BE2C (cell line): ENCODE data around the gene WDR37.

Source experiments
- DNase-seq: peaks from one replicate; pipeline ENCODE4 v3.0.0-alpha.2; 2020
- H3K27me3 ChIP-seq: fragments of 250-450 bp; sonication (Bioruptor Pico); 2 replicates; pipeline ENCODE4 v1.5.1; 2020; ENCODE audit warnings: mild to moderate bottlenecking
- H3K36me3 ChIP-seq: fragments of 250-450 bp; sonication (Bioruptor Pico); 2 replicates; pipeline ENCODE4 v1.5.1; 2020; ENCODE audit warnings: mild to moderate bottlenecking
- H3K4me1 ChIP-seq: fragments of 250-450 bp; sonication (Bioruptor Pico); 2 replicates; pipeline ENCODE4 v1.5.1; 2020
- H3K4me3 ChIP-seq: 2 replicates; pipeline ENCODE4 v1.5.1; 2011; ENCODE audit warnings: low read depth, low read length
- H3K9me3 ChIP-seq: fragments of 250-450 bp; sonication (Bioruptor Pico); 2 replicates; pipeline ENCODE4 v1.5.1; 2020
- TF ChIP-seq, protein P1 (sequence below): IDR thresholded peaks from 2 replicates; pipeline ENCODE4 v1.5.1; 2012; ENCODE audit warnings: mild to moderate bottlenecking, low read depth, low read length

Gene WDR37

DNA sequence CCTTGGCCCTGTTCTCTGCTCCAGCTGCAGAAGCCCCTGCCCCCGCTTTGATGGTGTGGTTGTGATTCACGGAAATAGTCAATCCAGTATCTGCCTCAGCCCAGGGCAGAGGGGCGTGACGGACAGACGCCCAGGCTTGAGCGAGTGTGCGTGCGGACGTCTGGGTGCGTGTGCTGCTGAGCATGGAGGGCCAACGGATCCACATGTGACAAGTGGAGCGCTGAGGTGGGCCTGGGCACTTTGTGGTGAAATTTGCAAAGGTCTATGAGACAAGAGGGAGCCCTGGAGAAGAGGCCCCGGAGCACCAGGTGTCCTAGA lies 94.4 kb downstream of the WDR37 start:
- no peak overlapping the region for H3K4me3 ChIP-seq
- no peaks in the 10 kb centered on the region for H3K9me3 ChIP-seq
- TF ChIP-seq, protein P1, sequence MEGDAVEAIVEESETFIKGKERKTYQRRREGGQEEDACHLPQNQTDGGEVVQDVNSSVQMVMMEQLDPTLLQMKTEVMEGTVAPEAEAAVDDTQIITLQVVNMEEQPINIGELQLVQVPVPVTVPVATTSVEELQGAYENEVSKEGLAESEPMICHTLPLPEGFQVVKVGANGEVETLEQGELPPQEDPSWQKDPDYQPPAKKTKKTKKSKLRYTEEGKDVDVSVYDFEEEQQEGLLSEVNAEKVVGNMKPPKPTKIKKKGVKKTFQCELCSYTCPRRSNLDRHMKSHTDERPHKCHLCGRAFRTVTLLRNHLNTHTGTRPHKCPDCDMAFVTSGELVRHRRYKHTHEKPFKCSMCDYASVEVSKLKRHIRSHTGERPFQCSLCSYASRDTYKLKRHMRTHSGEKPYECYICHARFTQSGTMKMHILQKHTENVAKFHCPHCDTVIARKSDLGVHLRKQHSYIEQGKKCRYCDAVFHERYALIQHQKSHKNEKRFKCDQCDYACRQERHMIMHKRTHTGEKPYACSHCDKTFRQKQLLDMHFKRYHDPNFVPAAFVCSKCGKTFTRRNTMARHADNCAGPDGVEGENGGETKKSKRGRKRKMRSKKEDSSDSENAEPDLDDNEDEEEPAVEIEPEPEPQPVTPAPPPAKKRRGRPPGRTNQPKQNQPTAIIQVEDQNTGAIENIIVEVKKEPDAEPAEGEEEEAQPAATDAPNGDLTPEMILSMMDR = no peak
- H3K27me3 ChIP-seq = no peaks in the 10 kb centered on the region
- no peaks in the 10 kb centered on the region for H3K36me3 ChIP-seq
- peaks cover 8% of the 10 kb centered on the region for H3K4me1 ChIP-seq
- DNase-seq = no peak

- DNase-seq = no peak
- Histone ChIP-seq H3K36me3 (no peaks in the 10 kb centered on the region), H3K4me1 (peaks cover 8% of the 10 kb centered on the region), H3K27me3 (no peaks in the 10 kb centered on the region), H3K9me3 (no peaks in the 10 kb centered on the region), H3K4me3 (no peak overlapping the region)
- TF ChIP-seq, protein P1 = no peak
These were observed 95.2 kb downstream of the WDR37 start for GRCh38 chr10:1151076-1152033.

GRCh38 chr10:1152386-1153250 lies 96.4 kb downstream of the WDR37 start:
- Histone ChIP-seq H3K9me3 (no peaks in the 10 kb centered on the region), H3K4me1 (peaks cover 8% of the 10 kb centered on the region), H3K27me3 (no peaks in the 10 kb centered on the region), H3K4me3 (no peak overlapping the region), H3K36me3 (no peaks in the 10 kb centered on the region)
- TF ChIP-seq, protein P1 = no peak
- DNase-seq = no peak

DNA sequence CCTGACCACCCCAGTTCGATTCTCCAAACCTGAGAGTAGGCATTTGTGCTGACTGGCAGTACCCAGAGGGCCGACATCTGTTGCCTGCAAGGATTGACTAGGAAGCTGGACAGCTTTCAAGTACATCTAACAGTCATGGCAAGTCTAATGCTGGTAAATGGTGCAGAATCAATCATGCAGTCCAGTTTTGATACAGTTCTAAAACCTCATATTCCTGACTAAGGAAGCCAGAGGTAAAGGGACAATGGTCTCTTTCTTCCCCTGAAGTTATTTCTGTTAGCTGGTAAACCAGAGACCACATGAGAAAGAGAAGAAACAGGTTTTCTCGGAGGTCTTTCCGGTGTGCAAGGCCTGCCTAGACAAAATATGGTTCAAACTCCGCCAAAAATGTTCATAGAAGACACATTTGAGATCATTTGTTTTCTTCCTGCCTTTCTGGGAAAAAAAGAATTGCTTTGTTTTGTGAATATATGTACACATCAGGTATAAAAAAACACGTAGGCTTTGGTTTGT lies 97.1 kb downstream of the WDR37 start:
- H3K4me1 ChIP-seq = peaks cover 8% of the 10 kb centered on the region
- no peaks in the 10 kb centered on the region for H3K27me3 ChIP-seq
- H3K9me3 ChIP-seq = no peaks in the 10 kb centered on the region
- no peaks in the 10 kb centered on the region for H3K36me3 ChIP-seq
- TF ChIP-seq, protein P1 = no peak
- no peak for DNase-seq
- H3K4me3 ChIP-seq = no peak overlapping the region

GRCh38 chr10:1153805-1154351 lies 97.7 kb downstream of the WDR37 start:
- TF ChIP-seq, protein P1 = no peak
- peaks cover 8% of the 10 kb centered on the region for H3K4me1 ChIP-seq

More at GRCh38 chr10:1153805-1154351, 97.7 kb downstream of the WDR37 start:
- Histone ChIP-seq H3K36me3 (no peaks in the 10 kb centered on the region), H3K4me3 (no peak overlapping the region), H3K27me3 (no peaks in the 10 kb centered on the region), H3K9me3 (no peaks in the 10 kb centered on the region)
- no peak for DNase-seq
